ENCODE results near the gene CAPN1.

The CAPN1 gene

GRCh38 chr11:65159012-65159411 is 22.7 kb upstream of the CAPN1 start:
- in situ Hi-C loops (cut with HindIII; ENCODE audit: low sequenced_read_pairs) = no loop called here
- no peak overlapping the region for H3K4me3 ChIP-seq (ENCODE audit: low read depth, low read length)
- no peak for DNase-seq (ENCODE audit: low read depth, low spot score)
- no peak for TF ChIP-seq CTCF (IDR thresholded peaks at IDR 0.05; ENCODE audit: low read depth, low read length)

- H3K4me3 ChIP-seq (ENCODE audit: low read depth, low read length) = no peak overlapping the region
- no peak for TF ChIP-seq CTCF (IDR thresholded peaks at IDR 0.05; ENCODE audit: low read depth, low read length)
- DNase-seq (ENCODE audit: low read depth, low spot score) = no peak
- in situ Hi-C loops (cut with HindIII; ENCODE audit: low sequenced_read_pairs) = no loop called here
Measured at GRCh38 chr11:65160643-65161042, 21.1 kb upstream of the CAPN1 start.

GRCh38 chr11:65163684-65164083 is 18.0 kb upstream of the CAPN1 start:
- no peak for DNase-seq (ENCODE audit: low read depth, low spot score)
- H3K4me3 ChIP-seq (ENCODE audit: low read depth, low read length) = no peak overlapping the region
- in situ Hi-C loops (cut with HindIII; ENCODE audit: low sequenced_read_pairs) = no loop called here
- TF ChIP-seq CTCF (IDR thresholded peaks at IDR 0.05; ENCODE audit: low read depth, low read length) = no peak

- H3K4me3 ChIP-seq (ENCODE audit: low read depth, low read length) = no peak overlapping the region
- DNase-seq (ENCODE audit: low read depth, low spot score) = no peak
- in situ Hi-C loops (cut with HindIII; ENCODE audit: low sequenced_read_pairs) = no loop called here
- no peak for TF ChIP-seq CTCF (IDR thresholded peaks at IDR 0.05; ENCODE audit: low read depth, low read length)
Measured at GRCh38 chr11:65165410-65166317, 16.1 kb upstream of the CAPN1 start.

- H3K4me3 ChIP-seq (ENCODE audit: low read depth, low read length) = no peak overlapping the region
- no peak for DNase-seq (ENCODE audit: low read depth, low spot score)
- TF ChIP-seq CTCF (IDR thresholded peaks at IDR 0.05; ENCODE audit: low read depth, low read length) = no peak
- in situ Hi-C loops (cut with HindIII; ENCODE audit: low sequenced_read_pairs) = no loop called here
Measured at GRCh38 chr11:65166893-65167292, 14.8 kb upstream of the CAPN1 start.

- TF ChIP-seq CTCF (IDR thresholded peaks at IDR 0.05; ENCODE audit: low read depth, low read length) = no peak
- H3K4me3 ChIP-seq (ENCODE audit: low read depth, low read length) = no peak overlapping the region
- in situ Hi-C loops (cut with HindIII; ENCODE audit: low sequenced_read_pairs) = no loop called here
- DNase-seq (ENCODE audit: low read depth, low spot score) = no peak
Measured at GRCh38 chr11:65167656-65168055, 14.1 kb upstream of the CAPN1 start.
